GM23248 (cell line): ENCODE results near the gene ZNF789. TPM values are rescaled to one million over a fixed set of nuclear protein-coding genes. Genes with fewer than 3 reads are reported as not detected.

Experiments
- DNase-seq: peaks from one replicate; pipeline ENCODE4 v3.0.0-alpha.2; 2015
- H2AFZ ChIP-seq: fragments of 200-600 bp; sonication (generic); 2 replicates; pipeline ENCODE4 v1.6.1; 2016; ENCODE audit warnings: antibody characterized with exemption
- H3F3A ChIP-seq: fragments of 200-600 bp; sonication (generic); 2 replicates; pipeline ENCODE4 v1.6.1; 2016; ENCODE audit warnings: mild to moderate bottlenecking, antibody characterized with exemption, mixed run types; ENCODE audit not compliant: insufficient read depth
- H3K27ac ChIP-seq: fragments of 200-600 bp; sonication (generic); 2 replicates; pipeline ENCODE4 v1.5.1; 2016; ENCODE audit warnings: mild to moderate bottlenecking
- H3K27me3 ChIP-seq: fragments of 200-600 bp; sonication (generic); replicated peaks from 2 replicates; pipeline ENCODE4 v1.6.1; 2016; ENCODE audit warnings: mild to moderate bottlenecking; ENCODE audit not compliant: insufficient read depth
- H3K36me3 ChIP-seq: fragments of 200-600 bp; sonication (generic); 2 replicates; pipeline ENCODE4 v1.6.1; 2016; ENCODE audit warnings: low read depth, mild to moderate bottlenecking
- H3K4me1 ChIP-seq: fragments of 200-600 bp; sonication (generic); 2 replicates; pipeline ENCODE4 v1.6.1; 2016; ENCODE audit warnings: mild to moderate bottlenecking; ENCODE audit not compliant: insufficient read depth
- H3K4me2 ChIP-seq: fragments of 200-600 bp; sonication (generic); one replicate; pipeline ENCODE4 v1.6.1; 2016; ENCODE audit warnings: mild to moderate bottlenecking; ENCODE audit not compliant: unreplicated experiment
- H3K4me3 ChIP-seq: fragments of 200-600 bp; sonication (generic); 2 replicates; pipeline ENCODE4 v1.5.1; 2016; ENCODE audit warnings: mild to moderate bottlenecking
- H3K79me2 ChIP-seq: fragments of 200-600 bp; sonication (generic); 2 replicates; pipeline ENCODE4 v1.6.1; 2016; ENCODE audit warnings: mild to moderate bottlenecking; ENCODE audit not compliant: insufficient read depth
- H3K9ac ChIP-seq: fragments of 200-600 bp; sonication (generic); 2 replicates; pipeline ENCODE4 v1.6.1; 2016; ENCODE audit warnings: mild to moderate bottlenecking
- H3K9me2 ChIP-seq: fragments of 200-600 bp; sonication (generic); 2 replicates; pipeline ENCODE4 v1.6.1; 2016; ENCODE audit warnings: mixed run types, mild to moderate bottlenecking, moderate library complexity; ENCODE audit not compliant: insufficient read depth
- H3K9me3 ChIP-seq: fragments of 200-600 bp; sonication (generic); one replicate; pipeline ENCODE4 v1.6.1; 2017; ENCODE audit warnings: low read depth
- H4K20me1 ChIP-seq: fragments of 200-600 bp; sonication (generic); 2 replicates; pipeline ENCODE4 v1.6.0; 2016; ENCODE audit not compliant: insufficient read depth
- EZH2 ChIP-seq: fragments of 200-600 bp; sonication (generic); IDR thresholded peaks from 2 replicates; pipeline ENCODE4 v1.6.1; 2018; ENCODE audit warnings: antibody characterized with exemption, mild to moderate bottlenecking; ENCODE audit not compliant: insufficient read depth, poor library complexity, severe bottlenecking
- EZH2phosphoT487 ChIP-seq: fragments of 200-600 bp; sonication (generic); IDR thresholded peaks from 2 replicates; pipeline ENCODE4 v1.6.1; 2018; ENCODE audit warnings: antibody characterized with exemption, moderate library complexity, mild to moderate bottlenecking, low read depth; ENCODE audit not compliant: insufficient read depth
- WGBS, 2 experiments: methylation state at CpG; one replicate each; pipeline ENCODE4 v1.1.6; 2015 to 2017; ENCODE audit warnings: low lambda C conversion rate in 2 of 2, low coverage in 1 of 2; ENCODE audit errors: missing lambda C conversion rate in 2 of 2; 5-methylcytosine and 5-hydroxymethylcytosine counted together
- in situ Hi-C: fragments of 300-500 bp; cut with MboI; formaldehyde crosslinking; loops from 2 replicates; pipeline ENCODE4 v1.15.0; 2020
- polyA plus RNA-seq: library from polyadenylated mRNA; unstranded; fragments of >200 nt; fragmentation: Nextera tagmentation; extraction: Ambion mirVana; gene quantifications from 2 replicates; pipeline ENCODE4 v1.2.1, GENCODE V29; 2016
- total RNA-seq: library from RNA; depleted of rRNA; stranded (reverse); fragments of >200 nt; shearing (Covaris generic); gene quantifications from 2 replicates; pipeline ENCODE4 v1.2.3, GENCODE V29; 2014

The ZNF789 gene
- total and polyA plus RNA-seq, 2 experiments from 2014 or later, result 5.3 to 8.5 TPM

GRCh38 chr7:99452541-99452940 lies 20.1 kb upstream of the ZNF789 start:
- Histone ChIP-seq H3K4me1 (no peaks in the 10 kb centered on the region), H3K27me3 (no peaks in the 10 kb centered on the region), H3K27ac (no peak overlapping the region), H3K9me3 (no peaks in the 10 kb centered on the region), H3K9me2 (no peaks in the 10 kb centered on the region), H3K4me3 (no peak overlapping the region), H3F3A (peaks cover 6% of the 10 kb centered on the region; the same call in 1 of the 2 replicates), H2AFZ (no peak overlapping the region), H4K20me1 (no peaks in the 10 kb centered on the region), H3K79me2 (peaks cover 29% of the 10 kb centered on the region), H3K9ac (no peak overlapping the region), H3K36me3 (no peaks in the 10 kb centered on the region; the same call in 1 of the 2 replicates), H3K4me2 (no peak overlapping the region)
- in situ Hi-C loops, result no loop called here
- DNase-seq, result no peak
- TF ChIP-seq EZH2phosphoT487 (no peak), EZH2 (no peak)
- 89% methylated on average over 13 of the region's 13 CpGs for WGBS, 2 experiments

GRCh38 chr7:99453105-99453504 lies 19.6 kb upstream of the ZNF789 start:
- no peak for DNase-seq
- no peaks in the 10 kb centered on the region for H3K27me3 ChIP-seq
- H3K79me2 ChIP-seq, result peaks cover 34% of the 10 kb centered on the region
- H2AFZ ChIP-seq, result no peak overlapping the region
- H3K4me3 ChIP-seq, result no peak overlapping the region
- no peaks in the 10 kb centered on the region for H3K9me2 ChIP-seq
- H3K9me3 ChIP-seq, result no peaks in the 10 kb centered on the region
- H3K4me2 ChIP-seq, result no peak overlapping the region
- no peak overlapping the region for H3K9ac ChIP-seq
- no peaks in the 10 kb centered on the region for H4K20me1 ChIP-seq
- H3K36me3 ChIP-seq, result no peaks in the 10 kb centered on the region; the same call in 1 of the 2 replicates
- H3K27ac ChIP-seq, result no peak overlapping the region
- H3K4me1 ChIP-seq, result no peaks in the 10 kb centered on the region
- in situ Hi-C loops, result no loop called here
- WGBS, 2 experiments, result 90 to 92% methylated on average over 10 to 11 of the region's 11 CpGs
- TF ChIP-seq EZH2phosphoT487 (no peak), EZH2 (no peak)
- H3F3A ChIP-seq, result peaks cover 6% of the 10 kb centered on the region; the same call in 1 of the 2 replicates

GRCh38 chr7:99455874-99456273 lies 16.8 kb upstream of the ZNF789 start:
- no peak overlapping the region for H3K9ac ChIP-seq
- no peak overlapping the region for H3K4me3 ChIP-seq
- no peak overlapping the region for H3K27ac ChIP-seq
- DNase-seq, result no peak
- H3K4me1 ChIP-seq, result no peaks in the 10 kb centered on the region
- H3K36me3 ChIP-seq, result peaks cover 6% of the 10 kb centered on the region; the same call in 1 of the 2 replicates
- in situ Hi-C loops, result no loop called here
- no peaks in the 10 kb centered on the region for H3K9me3 ChIP-seq
- peaks cover 62% of the 10 kb centered on the region for H3K79me2 ChIP-seq
- no peak for TF ChIP-seq EZH2phosphoT487
- TF ChIP-seq EZH2, result no peak
- WGBS, 2 experiments, result 64 to 69% methylated on average over 9 of the region's 9 CpGs
- peaks cover 16% of the 10 kb centered on the region for H3F3A ChIP-seq
- no peaks in the 10 kb centered on the region for H3K27me3 ChIP-seq
- H2AFZ ChIP-seq, result no peak overlapping the region
- H3K9me2 ChIP-seq, result no peaks in the 10 kb centered on the region
- H3K4me2 ChIP-seq, result no peak overlapping the region
- H4K20me1 ChIP-seq, result peaks cover 5% of the 10 kb centered on the region; the same call in 1 of the 2 replicates

GRCh38 chr7:99456288-99456687 lies 16.4 kb upstream of the ZNF789 start:
- H3K36me3 ChIP-seq, result peaks cover 6% of the 10 kb centered on the region; the same call in 1 of the 2 replicates
- no peaks in the 10 kb centered on the region for H3K9me2 ChIP-seq
- no peak for DNase-seq
- no peak overlapping the region for H3K4me3 ChIP-seq
- H3K27ac ChIP-seq, result no peak overlapping the region
- WGBS, 2 experiments, result 59% methylated on average over 13 of the region's 13 CpGs
- H3K4me1 ChIP-seq, result no peaks in the 10 kb centered on the region
- no peak overlapping the region for H2AFZ ChIP-seq
- peaks cover 16% of the 10 kb centered on the region for H3F3A ChIP-seq
- peaks cover 66% of the 10 kb centered on the region for H3K79me2 ChIP-seq
- in situ Hi-C loops, result no loop called here
- peaks cover 5% of the 10 kb centered on the region; the same call in 1 of the 2 replicates for H4K20me1 ChIP-seq
- H3K9ac ChIP-seq, result no peak overlapping the region
- no peaks in the 10 kb centered on the region for H3K27me3 ChIP-seq
- H3K9me3 ChIP-seq, result no peaks in the 10 kb centered on the region
- TF ChIP-seq EZH2phosphoT487 (no peak), EZH2 (no peak)
- no peak overlapping the region for H3K4me2 ChIP-seq
